ENCODE results near the gene VAT1L.
A peak's percentile ranks its signal among the peaks of the same experiment; 100 is the strongest.

Gene VAT1L

GRCh38 chr16:77995843-77996455, 207.6 kb downstream of the VAT1L start:
- DNase-seq = no peak

DNA sequence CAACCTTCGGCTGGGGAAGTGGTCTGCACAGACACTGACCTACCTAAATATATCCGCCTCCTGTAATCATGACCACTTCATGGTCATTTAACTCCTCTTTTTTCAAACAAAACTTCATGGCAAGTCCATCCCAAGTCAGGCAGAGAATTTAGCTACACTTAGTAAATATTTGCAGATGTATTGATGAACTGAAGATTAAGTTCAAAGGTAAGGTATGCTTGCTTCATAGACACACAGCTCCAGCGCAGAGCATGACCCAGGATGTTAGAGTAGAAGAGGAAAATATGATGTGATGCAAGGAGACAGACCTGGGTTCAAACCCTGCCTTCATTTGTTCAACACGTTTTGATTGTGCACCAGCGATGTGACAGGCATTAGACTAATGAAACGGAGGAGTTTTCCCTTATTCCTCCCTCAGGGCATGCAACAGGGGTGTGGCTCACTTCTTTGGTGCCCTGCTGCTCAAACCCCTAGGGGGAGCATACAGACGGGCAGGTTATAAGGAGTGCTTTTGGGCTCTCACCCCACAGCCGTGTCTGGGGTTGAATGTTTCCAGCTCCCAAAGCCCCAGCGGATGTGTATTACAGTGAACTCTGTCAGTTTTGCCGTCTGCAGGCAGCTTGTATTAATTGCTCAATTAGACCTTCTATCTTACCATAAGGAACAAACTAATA, 210.1 kb downstream of the VAT1L start:
- DNase-seq = no peak

- DNase-seq = no peak
Measured at GRCh38 chr16:78001451-78002025, 213.2 kb downstream of the VAT1L start.

GRCh38 chr16:78002915-78003538, 214.7 kb downstream of the VAT1L start:
- DNase-seq = peak; percentile 25

GRCh38 chr16:78004517-78004916, 216.2 kb downstream of the VAT1L start:
- DNase-seq = no peak

GRCh38 chr16:78005881-78006280, 217.5 kb downstream of the VAT1L start:
- no peak for DNase-seq

DNA sequence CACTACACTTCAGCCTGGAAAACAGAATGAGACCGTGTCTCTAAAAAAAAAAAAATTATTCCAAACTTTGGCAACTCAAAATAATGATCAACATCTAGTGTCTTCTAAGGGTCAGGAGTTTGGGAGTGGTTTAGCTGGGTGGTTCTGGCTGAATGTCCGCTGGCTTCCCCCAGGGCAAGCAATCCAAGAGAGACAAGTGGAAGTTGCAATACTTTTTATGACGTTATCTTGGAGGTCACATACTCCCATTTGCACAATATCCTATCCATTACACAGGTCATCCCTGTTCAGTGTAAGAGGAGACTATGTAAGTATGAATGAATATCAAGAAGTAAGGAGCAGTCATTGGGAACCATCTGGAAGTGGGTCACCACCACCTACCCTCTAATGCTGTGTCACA, 218.8 kb downstream of the VAT1L start:
- no peak for DNase-seq

- DNase-seq = no peak
Measured at GRCh38 chr16:78022347-78023060, 234.1 kb downstream of the VAT1L start, which contains the start of gene CLEC3A. Gene CLEC3A, plus strand, starts transcription at chr16:78022548. Its CDS starts 79 bp downstream, at chr16:78022627.

- no peak for DNase-seq
Measured at GRCh38 chr16:78024159-78024558, 235.8 kb downstream of the VAT1L start.

GRCh38 chr16:78025631-78026030, 237.3 kb downstream of the VAT1L start:
- DNase-seq = no peak

DNA sequence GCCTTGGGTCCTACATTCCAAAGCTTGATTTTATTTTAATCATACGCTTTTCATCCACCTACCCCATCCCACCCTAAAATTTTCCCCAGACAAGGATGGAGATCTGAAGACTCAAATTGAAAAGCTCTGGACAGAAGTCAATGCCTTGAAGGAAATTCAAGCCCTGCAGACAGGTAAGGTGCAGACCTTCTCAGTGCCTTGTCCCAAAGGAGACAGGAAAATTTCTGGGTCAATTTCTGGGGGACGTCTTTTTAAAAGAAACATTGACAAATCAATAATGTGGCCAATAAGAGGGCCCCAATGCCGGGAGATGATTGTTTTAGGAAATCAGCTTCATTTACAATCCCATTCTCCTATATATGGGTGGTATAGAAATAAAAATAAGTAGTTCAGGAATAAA, 239.7 kb downstream of the VAT1L start:
- DNase-seq = no peak
